NCI-H748 treated with DMSO at 0.1 percent for 48 hours (cell line): Measurements from ENCODE around the gene VOPP1.

Experiments used
- DNase-seq: peaks from one replicate; lab custom pipeline; 2025; lab: John Stamatoyannopoulos, UW

Gene VOPP1

GRCh38 chr7:55532150-55532917, 40.0 kb downstream of the VOPP1 start:
- DNase-seq, result no peak

- no peak for DNase-seq
Measured at GRCh38 chr7:55531536-55531935, 40.8 kb downstream of the VOPP1 start.

GRCh38 chr7:55527307-55527706, 45.0 kb downstream of the VOPP1 start:
- DNase-seq, result no peak

GRCh38 chr7:55526770-55527169, 45.5 kb downstream of the VOPP1 start:
- DNase-seq, result no peak

GRCh38 chr7:55526329-55526728, 46.0 kb downstream of the VOPP1 start:
- no peak for DNase-seq

GRCh38 chr7:55524558-55525310, 47.6 kb downstream of the VOPP1 start:
- DNase-seq, result no peak

GRCh38 chr7:55523366-55523765, 48.9 kb downstream of the VOPP1 start:
- DNase-seq, result no peak

- DNase-seq, result no peak
Measured at GRCh38 chr7:55521917-55522902, 50.1 kb downstream of the VOPP1 start.

GRCh38 chr7:55521512-55521911, 50.8 kb downstream of the VOPP1 start:
- DNase-seq, result no peak

- DNase-seq, result no peak
Measured at GRCh38 chr7:55520426-55521140, 51.7 kb downstream of the VOPP1 start.

- no peak for DNase-seq
Measured at GRCh38 chr7:55518836-55519235, 53.5 kb downstream of the VOPP1 start.

- DNase-seq, result no peak
Measured at GRCh38 chr7:55517936-55518689, 54.2 kb downstream of the VOPP1 start.

GRCh38 chr7:55517191-55517633, 55.1 kb downstream of the VOPP1 start:
- no peak for DNase-seq

GRCh38 chr7:55516409-55516808, 55.9 kb downstream of the VOPP1 start:
- no peak for DNase-seq

- no peak for DNase-seq
Measured at GRCh38 chr7:55515569-55516279, 56.6 kb downstream of the VOPP1 start.

- no peak for DNase-seq
Measured at GRCh38 chr7:55514546-55515265, 57.6 kb downstream of the VOPP1 start.

GRCh38 chr7:55513868-55514267, 58.4 kb downstream of the VOPP1 start:
- no peak for DNase-seq

GRCh38 chr7:55512635-55513191, 59.6 kb downstream of the VOPP1 start:
- no peak for DNase-seq

- DNase-seq, result no peak
Measured at GRCh38 chr7:55510621-55511020, 61.7 kb downstream of the VOPP1 start.
